H1 (cell line): ENCODE measurements around the gene NOXRED1. TPM values are rescaled to one million over a fixed set of nuclear protein-coding genes. Genes with fewer than 3 reads are reported as not detected.

ENCODE experiments used
- CTCF ChIA-PET: fragments of 300-600 bp; sonication (Branson Sonifier 250); formaldehyde crosslinking; loops from one replicate; lab custom pipeline; 2021; ENCODE audit not compliant: partially characterized antibody; lab: Charles Lee
- POLR2A ChIA-PET: fragments of 300-600 bp; sonication (Branson Sonifier 250); formaldehyde crosslinking; loops from one replicate; lab custom pipeline; 2021; ENCODE audit warnings: inconsistent platforms; ENCODE audit not compliant: partially characterized antibody; lab: Charles Lee
- DNase-seq, 2 experiments: peaks; one replicate each; pipeline versions ENCODE4 v3.0.0 to v3.0.0-alpha.2; 2010 to 2022; ENCODE audit warnings: low spot score in 2 of 2, low read depth in 1 of 2, mixed read lengths in 1 of 2
- FAIRE-seq: peaks from 2 replicates; lab custom pipeline; 2011; peaks lifted over from hg19 to GRCh38; lab: Jason Lieb, UNC
- H2AFZ ChIP-seq: 2 replicates; pipeline ENCODE4 v1.8.1; 2012; ENCODE audit warnings: low read length, inconsistent platforms
- H2AK5ac ChIP-seq: 2 replicates; pipeline ENCODE4 v1.6.1; 2013; ENCODE audit warnings: low read depth, low read length
- H2BK120ac ChIP-seq: replicated peaks from 2 replicates; pipeline ENCODE3; 2013; ENCODE audit warnings: low read depth, low read length, inconsistent platforms
- H2BK12ac ChIP-seq: 2 replicates; pipeline ENCODE4 v1.6.1; 2013; ENCODE audit warnings: low read depth, low read length
- H2BK15ac ChIP-seq: 2 replicates; pipeline ENCODE4 v1.6.1; 2013; ENCODE audit warnings: low read length
- H2BK20ac ChIP-seq: 2 replicates; pipeline ENCODE4 v1.6.1; 2013; ENCODE audit warnings: low read length
- H2BK5ac ChIP-seq: 2 replicates; pipeline ENCODE4 v1.6.1; 2013; ENCODE audit warnings: low read depth, low read length
- H3K14ac ChIP-seq: 2 replicates; pipeline ENCODE4 v1.6.1; 2013; ENCODE audit warnings: inconsistent platforms; ENCODE audit not compliant: insufficient read length
- H3K18ac ChIP-seq: 2 replicates; pipeline ENCODE4 v1.6.1; 2013; ENCODE audit warnings: low read length; ENCODE audit errors: extremely low read depth
- H3K23ac ChIP-seq: 2 replicates; pipeline ENCODE4 v1.6.1; 2013; ENCODE audit warnings: inconsistent platforms; ENCODE audit not compliant: insufficient read length
- H3K23me2 ChIP-seq: 2 replicates; pipeline ENCODE4 v1.6.1; 2013; ENCODE audit warnings: low read depth, low read length
- H3K27ac ChIP-seq: 2 replicates; pipeline ENCODE4 v1.6.1; 2011; ENCODE audit warnings: low read depth, low read length, inconsistent platforms
- H3K27me3 ChIP-seq, 4 experiments: replicated peaks in 1 of 4; 1 replicate in 1 of 4; 2 replicates in 3 of 4; pipeline versions ENCODE4 v1.6.1 to v1.8.1; 2011 to 2013; ENCODE audit warnings: low read length in 3 of 4, mild to moderate bottlenecking in 3 of 4, inconsistent platforms in 2 of 4, mixed read lengths in 2 of 4, moderate library complexity in 1 of 4; ENCODE audit not compliant: control insufficient read depth in 3 of 4, insufficient read depth in 3 of 4; ENCODE audit errors: extremely low read depth in 1 of 4
- H3K36me3 ChIP-seq, 4 experiments: 2 replicates each; pipeline versions ENCODE4 v1.6.1 to v1.8.1; 2011 to 2013; ENCODE audit warnings: mild to moderate bottlenecking in 4 of 4, low read length in 3 of 4, moderate library complexity in 2 of 4, control low read depth in 1 of 4, inconsistent platforms in 1 of 4; ENCODE audit not compliant: insufficient read depth in 4 of 4, control insufficient read depth in 2 of 4
- H3K4ac ChIP-seq: replicated peaks from 2 replicates; pipeline ENCODE3; 2013; ENCODE audit warnings: low read length, low read depth, mixed read lengths, inconsistent platforms; ENCODE audit not compliant: insufficient read length
- H3K4me1 ChIP-seq, 4 experiments: replicated peaks in 1 of 4; 1 replicate in 1 of 4; 2 replicates in 3 of 4; pipeline versions ENCODE4 v1.6.1 to v1.8.1; 2011 to 2013; ENCODE audit warnings: low read length in 3 of 4, inconsistent platforms in 2 of 4, mixed read lengths in 1 of 4; ENCODE audit not compliant: insufficient read depth in 4 of 4, control insufficient read depth in 3 of 4
- H3K4me2 ChIP-seq, 2 experiments: 2 replicates each; pipeline versions ENCODE4 v1.6.1 to v1.8.1; 2011 to 2013; ENCODE audit warnings: low read depth in 2 of 2, low read length in 2 of 2, control low read depth in 1 of 2, inconsistent platforms in 1 of 2, mild to moderate bottlenecking in 1 of 2; ENCODE audit not compliant: insufficient read depth in 1 of 2
- H3K4me3 ChIP-seq, 4 experiments: fragments of 200-600, 300-600 bp in 1 of 4; sonication (generic), shearing (Covaris generic), sonication (Bioruptor Twin) in 1 of 4; 2 replicates each; pipeline versions ENCODE4 v1.5.1 to v1.8.1; 2011 to 2016; ENCODE audit warnings: low read length in 4 of 4, low read depth in 3 of 4, control low read depth in 2 of 4, inconsistent platforms in 2 of 4, mild to moderate bottlenecking in 2 of 4, mixed read lengths in 1 of 4, moderate library complexity in 1 of 4; ENCODE audit not compliant: insufficient read depth in 2 of 4; ENCODE audit errors: extremely low read depth in 1 of 4
- H3K56ac ChIP-seq: replicated peaks from 2 replicates; pipeline ENCODE3; 2013; ENCODE audit warnings: low read depth, mild to moderate bottlenecking, mixed read lengths, low read length, inconsistent platforms; ENCODE audit not compliant: insufficient read length
- H3K79me1 ChIP-seq: 2 replicates; pipeline ENCODE4 v1.6.1; 2013; ENCODE audit warnings: low read depth, low read length, control low read depth
- H3K79me2 ChIP-seq, 2 experiments: 2 replicates each; pipeline versions ENCODE4 v1.6.1 to v1.8.1; 2012 to 2013; ENCODE audit warnings: low read length in 2 of 2, mild to moderate bottlenecking in 2 of 2, inconsistent platforms in 1 of 2; ENCODE audit not compliant: insufficient read depth in 2 of 2, control insufficient read depth in 1 of 2
- H3K9ac ChIP-seq, 4 experiments: replicated peaks in 1 of 4; 1 replicate in 1 of 4; 2 replicates in 3 of 4; pipeline versions ENCODE4 v1.6.1 to v1.8.1; 2011 to 2013; ENCODE audit warnings: low read depth in 3 of 4, low read length in 3 of 4, control low read depth in 2 of 4, mild to moderate bottlenecking in 2 of 4, moderate library complexity in 2 of 4, inconsistent platforms in 1 of 4; ENCODE audit errors: extremely low read depth in 1 of 4
- H3K9me3 ChIP-seq, 2 experiments: 2 replicates each; pipeline versions ENCODE4 v1.6.1 to v1.8.1; 2012 to 2013; ENCODE audit warnings: mild to moderate bottlenecking in 2 of 2, moderate library complexity in 2 of 2, control low read depth in 1 of 2, inconsistent platforms in 1 of 2, low read depth in 1 of 2, low read length in 1 of 2, mixed read lengths in 1 of 2; ENCODE audit not compliant: insufficient read depth in 2 of 2
- H4K20me1 ChIP-seq, 2 experiments: replicated peaks in 1 of 2; 2 replicates each; pipeline versions ENCODE3 to v1.8.1; 2011 to 2013; ENCODE audit warnings: inconsistent platforms in 2 of 2, low read length in 2 of 2, mild to moderate bottlenecking in 1 of 2; ENCODE audit not compliant: insufficient read depth in 2 of 2, control insufficient read depth in 1 of 2
- H4K5ac ChIP-seq: 2 replicates; pipeline ENCODE4 v1.6.1; 2013; ENCODE audit warnings: low read length, low read depth, mixed read lengths, inconsistent platforms; ENCODE audit not compliant: insufficient read length
- H4K8ac ChIP-seq: 2 replicates; pipeline ENCODE4 v1.8.0; 2013; ENCODE audit warnings: mild to moderate bottlenecking, moderate library complexity, low read length, inconsistent platforms; ENCODE audit not compliant: insufficient read depth; ENCODE audit errors: extremely low read depth
- H4K91ac ChIP-seq: replicated peaks from 2 replicates; pipeline ENCODE3; 2013; ENCODE audit warnings: low read length, mixed read lengths, inconsistent platforms; ENCODE audit not compliant: insufficient read length
- KDM5A ChIP-seq: fragments of 200-600 bp; IDR thresholded peaks from 2 replicates; pipeline ENCODE4 v1.7.1; 2012; ENCODE audit warnings: mild to moderate bottlenecking, low read length, inconsistent platforms, mixed read lengths
- POLR2AphosphoS5 ChIP-seq: IDR thresholded peaks from 2 replicates; pipeline ENCODE4 v1.6.1; 2011; ENCODE audit warnings: low read depth, low read length
- SIN3A ChIP-seq, 2 experiments: IDR thresholded peaks in 1 of 2; conservative IDR thresholded peaks in 1 of 2; 2 replicates each; pipeline ENCODE4 v1.6.1; 2011 to 2012; ENCODE audit warnings: low read length in 2 of 2, improper control_type of control experiment in 1 of 2, low read depth in 1 of 2, mild to moderate bottlenecking in 1 of 2
- SIRT6 ChIP-seq: IDR thresholded peaks from one replicate; pipeline ENCODE4 v1.7.1; 2012; ENCODE audit warnings: low read length, inconsistent platforms
- TCF12 ChIP-seq: IDR thresholded peaks from 2 replicates; pipeline ENCODE4 v1.6.1; 2011; ENCODE audit warnings: low read depth, mild to moderate bottlenecking, low read length
- WGBS, 2 experiments: shearing (Covaris generic) in 1 of 2; methylation state at CpG; one replicate each; pipeline versions ENCODE4 v1.1.6 to v1.1.7; 2013 to 2015; ENCODE audit warnings: low lambda C conversion rate in 2 of 2, mixed read lengths in 2 of 2, inconsistent platforms in 1 of 2, low coverage in 1 of 2, missing lambda C conversion rate in 1 of 2; ENCODE audit not compliant: insufficient replicate concordance in 2 of 2, insufficient coverage in 1 of 2, insufficient read length in 1 of 2; ENCODE audit errors: extremely low coverage in 1 of 2, missing lambda C conversion rate in 1 of 2; 5-methylcytosine and 5-hydroxymethylcytosine counted together
- polyA plus RNA-seq, 7 experiments: library from polyadenylated mRNA; depleted of rRNA in 3 of 7; stranded (reverse) in 5 of 7; unstranded in 2 of 7; fragments of >200 nt in 5 of 7; fragments of 200-250 nt in 2 of 7; gene quantifications; 1 replicate in 5 of 7; 2 replicates in 1 of 7; 4 replicates in 1 of 7; pipeline versions ENCODE4 v1.2.1 to v1.2.3, GENCODE V29; 2011 to 2013; ENCODE audit warnings: missing spikeins in 2 of 7, mixed read lengths in 2 of 7
- total RNA-seq: library from RNA; stranded (reverse); fragmentation: NEBNext Ultra II Directional; extraction: Animal tissue kit (Norgen Biotek cat#: 25700); gene quantifications from 2 replicates; pipeline ENCODE4 v1.2.1, GENCODE V29; 2021
- TF ChIP-seq, protein P1 (sequence below): IDR thresholded peaks from 2 replicates; pipeline ENCODE4 v1.6.1; 2012; ENCODE audit warnings: inconsistent platforms

The NOXRED1 gene
- total and polyA plus RNA-seq, 2 of the 8 experiments (the other 6 are each of a cell fraction or from before 2014, with no cell fraction given): 0.23 to 0.48 TPM

DNA sequence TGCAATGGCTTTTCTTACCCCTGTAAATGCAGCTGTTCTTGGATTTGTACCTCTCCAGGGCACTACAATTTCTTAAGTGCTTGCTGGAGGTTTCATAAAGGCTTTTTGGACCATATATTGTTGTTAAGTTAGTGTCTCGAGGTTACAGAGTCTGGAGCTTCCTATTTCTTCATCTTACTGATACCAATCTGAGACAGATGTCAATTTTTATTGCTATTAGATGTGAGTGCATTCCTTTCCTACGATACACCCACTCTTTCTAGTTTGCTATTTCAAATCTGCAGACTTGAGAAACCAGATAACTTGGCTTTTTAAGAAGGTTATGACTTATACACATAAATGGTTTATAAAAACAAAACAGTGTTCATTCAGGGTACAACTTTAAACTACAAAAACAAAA is 2.1 kb downstream of the NOXRED1 start:
- no peak overlapping the region for H3K9ac ChIP-seq
- no peak overlapping the region for H3K23ac ChIP-seq
- no peaks in the 10 kb centered on the region for H3K79me1 ChIP-seq
- no peak overlapping the region for H3K56ac ChIP-seq
- H3K4ac ChIP-seq: no peak overlapping the region
- WGBS, 2 experiments: 65% methylated on average over 2 of the region's 2 CpGs; no CpG with 5 or more reads in 1 of the 2 experiments
- no peak overlapping the region for H3K27ac ChIP-seq
- H4K20me1 ChIP-seq: no peaks in the 10 kb centered on the region
- no peaks in the 10 kb centered on the region for H3K27me3 ChIP-seq
- no peak overlapping the region for H3K14ac ChIP-seq
- no peak overlapping the region for H3K4me2 ChIP-seq
- CTCF ChIA-PET: interaction anchor here (0.5 to 1.0 kb wide), 2 partner anchors 14 to 55 kb away, joined by 3 to 4 read pairs; no protein-coding TSS in a partner anchor
- H2AK5ac ChIP-seq: no peak overlapping the region
- no peak overlapping the region for H4K8ac ChIP-seq
- peaks cover 2 to 8% (median 4%) of the 10 kb centered on the region in 4 experiments; a peak in 4 of 7 replicates for H3K4me1 ChIP-seq
- no peak overlapping the region for H3K18ac ChIP-seq
- H2AFZ ChIP-seq: no peak overlapping the region
- peaks cover 5 to 12% of the 10 kb centered on the region in 2 experiments; a peak in 3 of 4 replicates for H3K9me3 ChIP-seq
- H3K36me3 ChIP-seq: peaks cover 0 to 14% (median 2%) of the 10 kb centered on the region in 4 experiments; a peak in 3 of 8 replicates
- DNase-seq (no peak), FAIRE-seq (no peak)
- H2BK15ac ChIP-seq: no peak overlapping the region
- POLR2A ChIA-PET: interaction anchor here (1.1 kb wide), 1 partner anchor 102 kb away, joined by 3 read pairs; no protein-coding TSS in a partner anchor
- no peak overlapping the region for H2BK20ac ChIP-seq
- H3K23me2 ChIP-seq: no peaks in the 10 kb centered on the region
- H3K4me3 ChIP-seq: no peak overlapping the region
- no peak overlapping the region for H2BK120ac ChIP-seq
- H2BK5ac ChIP-seq: no peak overlapping the region
- H4K5ac ChIP-seq: no peak overlapping the region
- H4K91ac ChIP-seq: no peak overlapping the region
- no peak overlapping the region for H2BK12ac ChIP-seq
- H3K79me2 ChIP-seq: no peaks in the 10 kb centered on the region
- TF ChIP-seq TCF12 (no peak), SIN3A (conservative IDR thresholded peaks at IDR 0.05 in 1 of 2, IDR thresholded peaks at IDR 0.05 in 1 of 2; ENCODE audit: low read depth in 1 of 2, low read length in 2 of 2) (no peak), POLR2AphosphoS5 (no peak), SIRT6 (no peak), KDM5A (no peak)
- TF ChIP-seq, protein P1, sequence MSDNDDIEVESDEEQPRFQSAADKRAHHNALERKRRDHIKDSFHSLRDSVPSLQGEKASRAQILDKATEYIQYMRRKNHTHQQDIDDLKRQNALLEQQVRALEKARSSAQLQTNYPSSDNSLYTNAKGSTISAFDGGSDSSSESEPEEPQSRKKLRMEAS: no peak
